NCI-H146 treated with DMSO at 0.1 percent for 48 hours (cell line): ENCODE measurements around the gene MBTD1.
A peak's percentile ranks its signal among the peaks of the same experiment; 100 is the strongest.

Experiments used
- DNase-seq: peaks from one replicate; lab custom pipeline; 2025; ENCODE audit not compliant: unreplicated experiment; lab: John Stamatoyannopoulos, UW

Gene MBTD1

GRCh38 chr17:51150932-51151331 lies 108.9 kb downstream of the MBTD1 start:
- no peak for DNase-seq

GRCh38 chr17:51149163-51149562 lies 110.7 kb downstream of the MBTD1 start:
- no peak for DNase-seq

- DNase-seq, result no peak
Observed at GRCh38 chr17:51147650-51148049, 112.2 kb downstream of the MBTD1 start.

GRCh38 chr17:51144266-51145022 lies 115.4 kb downstream of the MBTD1 start:
- DNase-seq, result peak; percentile 85

- no peak for DNase-seq
Observed at GRCh38 chr17:51142597-51142996, 117.3 kb downstream of the MBTD1 start.

- no peak for DNase-seq
Observed at GRCh38 chr17:51135956-51136355, 123.9 kb downstream of the MBTD1 start.

- DNase-seq, result no peak
Observed at GRCh38 chr17:51133365-51133764, 126.5 kb downstream of the MBTD1 start.

- DNase-seq, result no peak
Observed at GRCh38 chr17:51132964-51133319, 126.9 kb downstream of the MBTD1 start.

- DNase-seq, result no peak
Observed at GRCh38 chr17:51128076-51128475, 131.8 kb downstream of the MBTD1 start.
